HG03097 (cell line): ENCODE results near the gene TEKT1.
"Not testable (repeated sequence)": the region's sequence is repeated elsewhere in the genome, so short reads cannot be mapped to it uniquely, and the experiment has no call there.

Experiments
- ATAC-seq: cut with Tn5 transposase; IDR thresholded peaks from one replicate; pipeline ENCODE4 v1.9.1; 2021; ENCODE audit not compliant: unreplicated experiment, low FRiP score

Gene TEKT1

DNA sequence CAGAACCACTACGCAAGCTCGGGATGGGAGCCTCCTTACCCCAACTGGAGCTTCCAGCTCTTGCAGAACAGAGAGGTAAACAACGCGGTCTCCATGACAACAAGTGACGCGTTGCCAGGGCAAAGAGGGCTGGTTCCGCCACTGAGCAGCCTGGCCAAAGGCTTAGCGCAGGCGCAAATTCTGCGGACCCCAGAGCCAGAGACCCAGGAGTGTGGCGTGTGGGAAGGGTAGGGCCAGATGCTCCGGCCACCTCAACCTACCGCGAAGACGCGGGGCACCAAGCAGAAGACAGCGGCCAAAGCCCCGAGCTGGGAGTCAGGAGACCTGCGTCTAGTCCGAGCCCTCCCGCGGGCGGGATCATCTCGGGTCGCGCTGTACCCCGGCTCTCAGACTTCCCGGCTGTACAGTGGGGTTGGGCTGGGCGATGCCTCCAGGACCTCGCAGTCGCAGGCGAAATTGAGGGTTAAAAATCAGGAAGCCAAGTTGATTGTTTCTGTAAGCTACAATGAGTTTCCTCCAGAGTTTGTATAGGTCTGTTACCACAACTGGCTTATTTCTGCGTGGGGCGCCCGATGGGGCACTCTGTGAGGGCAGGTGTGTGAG lies at the start of gene TEKT1:
Gene TEKT1, minus strand, starts transcription at position 69 of the 603 bp plus-strand sequence. CDS start 1,353 bp downstream, outside the sequence.
- no peak for ATAC-seq

- ATAC-seq = not testable (repeated sequence)
Measured at GRCh38 chr17:6879221-6879975, 47.9 kb upstream of the TEKT1 start.

GRCh38 chr17:6875276-6875675 lies 43.7 kb upstream of the TEKT1 start:
- ATAC-seq = not testable (repeated sequence)

GRCh38 chr17:6872936-6873335 lies 41.4 kb upstream of the TEKT1 start:
- ATAC-seq = no peak

- no peak for ATAC-seq
Measured at GRCh38 chr17:6870841-6871240, 39.3 kb upstream of the TEKT1 start.

- no peak for ATAC-seq
Measured at GRCh38 chr17:6868582-6868981, 37.1 kb upstream of the TEKT1 start.

GRCh38 chr17:6867849-6868248 lies 36.3 kb upstream of the TEKT1 start:
- no peak for ATAC-seq

- no peak for ATAC-seq
Measured at GRCh38 chr17:6862825-6863224, 31.3 kb upstream of the TEKT1 start.

DNA sequence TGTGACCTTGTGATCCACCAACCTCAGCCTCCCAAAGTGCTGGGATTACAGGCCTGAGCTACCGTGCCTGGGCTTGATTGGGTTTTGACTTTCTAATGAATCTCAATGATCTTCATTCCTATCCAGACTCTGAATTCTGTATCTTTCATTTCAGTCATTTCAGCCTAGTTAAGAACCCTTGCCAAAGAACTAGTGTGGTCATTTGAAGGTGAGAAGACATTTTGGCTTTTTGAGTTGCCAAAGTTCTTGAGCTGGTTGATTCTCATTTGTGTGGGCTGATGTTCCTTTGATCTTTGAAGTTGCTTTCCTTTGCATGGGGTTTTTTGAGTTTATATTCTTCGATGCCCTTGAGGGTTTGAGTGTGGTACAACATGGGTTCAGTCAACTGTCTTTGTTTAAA lies 30.6 kb upstream of the TEKT1 start:
- ATAC-seq = no peak

DNA sequence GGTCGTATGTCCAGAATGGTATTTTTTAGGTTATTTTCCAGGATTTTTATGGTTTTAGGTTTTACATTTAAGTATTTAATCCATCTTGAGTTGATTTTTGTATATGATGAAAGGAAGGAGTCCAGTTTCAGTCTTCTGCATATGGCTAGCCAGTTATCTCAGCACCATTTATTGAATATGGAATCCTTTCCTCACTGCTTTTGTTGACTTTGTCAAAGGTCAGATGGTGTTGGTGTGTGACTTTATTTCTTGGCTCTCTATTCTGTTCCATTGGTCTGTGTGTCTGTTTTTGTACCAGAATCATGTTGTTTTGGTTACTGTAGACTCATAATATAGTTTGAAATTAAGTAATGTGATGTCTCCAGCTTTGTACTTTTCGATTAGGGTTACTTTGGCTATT lies 26.4 kb upstream of the TEKT1 start:
- ATAC-seq = no peak

- ATAC-seq = no peak
Measured at GRCh38 chr17:6857336-6857735, 25.8 kb upstream of the TEKT1 start.

GRCh38 chr17:6856051-6856450 lies 24.5 kb upstream of the TEKT1 start:
- no peak for ATAC-seq

DNA sequence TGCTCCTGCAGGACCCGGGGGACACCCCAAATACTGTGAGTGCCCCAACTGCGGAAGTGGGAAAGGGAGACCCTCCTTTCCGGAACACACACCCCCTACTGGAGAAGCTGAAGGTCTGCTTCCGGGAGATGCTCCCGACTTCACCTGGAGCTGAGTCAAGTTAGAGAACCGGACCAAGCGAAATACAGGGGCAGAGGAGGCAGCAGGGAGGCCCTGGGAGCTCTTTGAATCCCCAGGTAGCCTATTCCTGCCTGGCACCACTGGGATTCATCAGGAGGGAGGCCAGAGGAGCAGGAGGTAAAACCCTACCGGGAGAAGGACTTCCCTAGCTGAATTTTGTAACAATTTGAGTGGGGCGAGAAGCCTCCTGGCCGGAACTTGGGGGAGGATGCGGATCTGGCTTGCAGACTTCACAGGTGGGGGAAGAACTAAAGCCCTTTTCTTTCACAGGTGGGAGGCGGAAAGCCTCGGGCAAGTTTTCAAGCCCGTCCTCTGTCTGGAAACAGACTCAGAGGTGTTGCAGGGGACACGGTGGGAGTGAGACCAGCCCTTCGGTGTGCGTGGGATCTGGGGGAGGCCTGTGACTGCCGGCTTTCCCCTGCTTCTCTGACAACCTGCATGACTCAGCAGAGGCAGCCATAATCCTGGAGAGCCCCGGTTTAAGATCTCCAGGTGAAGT lies 22.4 kb upstream of the TEKT1 start:
- ATAC-seq = no peak

DNA sequence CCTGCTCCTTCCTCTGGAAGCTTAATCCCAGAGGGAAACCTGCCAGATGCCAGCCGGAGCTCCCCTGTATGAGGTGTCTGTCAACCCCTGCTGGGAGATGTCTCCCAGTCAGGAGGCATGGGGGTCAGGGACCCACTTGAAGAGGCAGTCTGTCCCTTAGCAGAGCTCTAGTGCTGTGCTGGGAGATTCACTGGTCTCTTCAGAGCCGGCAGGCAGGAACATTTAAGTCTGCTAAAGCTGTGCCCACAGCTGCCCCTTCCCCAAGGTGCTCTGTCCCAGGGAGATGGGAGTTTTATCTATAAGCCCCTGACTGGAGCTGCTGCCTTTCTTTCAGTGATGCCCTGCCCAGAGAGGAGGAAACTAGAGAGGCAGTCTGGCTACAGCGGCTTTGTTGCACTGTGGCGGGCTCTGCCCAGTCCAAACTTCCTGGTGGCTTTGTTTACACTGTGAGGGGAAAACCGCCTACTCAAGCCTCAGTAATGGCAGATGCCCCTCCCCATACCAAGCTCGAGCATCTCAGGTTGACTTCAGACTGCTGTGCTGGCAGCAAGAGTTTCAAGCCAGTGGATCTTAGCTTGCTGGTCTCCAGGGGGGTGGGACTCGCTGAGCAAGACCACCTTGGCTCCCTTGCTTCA lies 17.1 kb upstream of the TEKT1 start:
- ATAC-seq = not testable (repeated sequence)

DNA sequence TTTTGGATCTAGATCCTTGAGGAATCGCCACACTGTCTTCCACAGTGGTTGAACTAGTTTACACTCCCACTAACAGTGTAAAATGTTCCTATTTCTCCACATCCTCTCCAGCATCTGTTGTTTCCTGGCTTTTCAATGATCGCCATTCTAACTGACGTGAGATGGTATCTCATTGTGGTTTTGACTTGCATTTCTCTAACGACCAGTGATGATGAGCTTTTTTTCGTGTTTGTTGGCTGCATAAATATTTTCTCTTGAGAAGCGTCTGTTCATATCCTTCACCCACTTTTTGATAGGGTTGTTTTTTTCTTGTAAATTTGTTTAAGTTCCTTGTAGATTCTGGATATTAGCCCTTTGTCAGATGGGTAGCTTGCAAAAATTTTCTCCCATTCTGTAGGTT lies 14.6 kb upstream of the TEKT1 start:
- not testable (repeated sequence) for ATAC-seq

GRCh38 chr17:6844406-6844805 lies 12.9 kb upstream of the TEKT1 start:
- ATAC-seq = not testable (repeated sequence)

DNA sequence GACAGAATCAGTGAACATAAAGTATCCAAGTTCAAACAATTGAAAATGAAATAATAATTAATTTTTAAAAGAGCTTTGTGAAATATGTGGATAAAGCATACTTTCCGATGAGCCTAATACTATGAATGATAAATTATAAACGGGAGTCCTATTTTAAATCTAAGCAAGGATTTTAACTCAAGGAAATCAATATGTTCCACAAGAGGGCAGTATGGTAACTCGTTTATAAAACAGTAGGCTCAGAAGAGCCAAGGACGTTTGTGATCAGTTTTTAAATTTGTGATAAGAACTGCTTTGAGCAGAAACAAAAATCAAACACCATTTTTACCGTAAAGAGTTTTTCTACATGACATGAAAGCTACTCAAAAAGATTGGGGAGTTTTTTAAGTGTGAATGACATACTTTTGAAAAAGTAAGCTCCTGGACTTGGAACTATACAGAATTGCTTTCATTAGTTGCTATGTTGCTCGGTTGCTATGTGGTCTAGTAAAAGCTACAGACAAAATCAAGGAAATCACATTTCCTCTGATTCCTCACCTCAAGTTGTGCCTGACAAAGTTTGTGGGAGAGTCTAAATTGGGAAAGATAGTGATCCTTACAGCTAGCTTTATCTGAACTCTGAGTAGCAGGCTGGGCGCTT lies 11.8 kb upstream of the TEKT1 start:
- ATAC-seq = no peak

- not testable (repeated sequence) for ATAC-seq
Measured at GRCh38 chr17:6841769-6842168, 10.2 kb upstream of the TEKT1 start.

GRCh38 chr17:6830383-6830986 lies 1.0 kb downstream of the TEKT1 start:
- ATAC-seq = no peak

DNA sequence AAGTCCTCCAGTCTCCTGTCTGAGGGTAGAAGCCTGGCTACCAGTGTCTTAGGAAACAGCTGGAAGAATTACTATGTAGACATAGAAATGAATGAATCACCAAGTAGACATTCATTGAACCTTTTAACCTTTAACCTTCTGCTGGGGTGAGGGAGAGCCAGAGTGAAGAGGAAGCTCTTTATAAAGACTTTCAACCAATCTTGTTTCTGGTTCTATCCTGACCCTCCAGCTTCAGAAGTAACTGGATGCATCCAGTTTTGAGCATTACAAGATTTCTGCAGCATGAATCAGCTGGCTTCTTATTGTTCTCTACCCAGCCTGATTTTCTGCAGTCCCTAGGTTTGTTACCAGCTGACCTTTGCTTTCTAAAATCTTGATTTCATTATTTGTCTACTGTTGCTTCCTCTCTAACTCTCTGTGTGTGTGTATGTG lies 8.5 kb downstream of the TEKT1 start:
- ATAC-seq = no peak
